GM13977 (cell line): ENCODE measurements around the gene TACC2.

Source experiments
- DNase-seq: peaks from one replicate; pipeline ENCODE4 v3.0.0; 2012; ENCODE audit warnings: low spot score
- CTCF ChIP-seq: IDR thresholded peaks from 2 replicates; pipeline ENCODE4 v1.5.1; 2012; ENCODE audit warnings: mild to moderate bottlenecking, control low read depth; ENCODE audit not compliant: insufficient read depth; ENCODE audit errors: extremely low read depth, missing control alignments
- in situ Hi-C: fragments of 300-500 bp; cut with MboI; formaldehyde crosslinking; loops from one replicate; pipeline ENCODE4 v1.12.0; 2022; ENCODE audit warnings: low sequenced_read_pairs, low pct_unique_long_range_greater_than_20kb, mixed read lengths, inconsistent platforms; ENCODE audit not compliant: unreplicated experiment

Gene TACC2

GRCh38 chr10:122029499-122030199, 40.7 kb downstream of the TACC2 start:
- in situ Hi-C loops = no loop called here
- no peak for TF ChIP-seq CTCF
- no peak for DNase-seq

- DNase-seq = no peak
- no peak for TF ChIP-seq CTCF
- in situ Hi-C loops = no loop called here
Observed at GRCh38 chr10:122030200-122030552, 41.2 kb downstream of the TACC2 start.

GRCh38 chr10:122033224-122033926, 44.4 kb downstream of the TACC2 start:
- in situ Hi-C loops = no loop called here
- DNase-seq = no peak
- no peak for TF ChIP-seq CTCF

GRCh38 chr10:122034149-122034756, 45.3 kb downstream of the TACC2 start:
- TF ChIP-seq CTCF = no peak
- no peak for DNase-seq
- in situ Hi-C loops = no loop called here

- DNase-seq = no peak
- in situ Hi-C loops = no loop called here
- no peak for TF ChIP-seq CTCF
Observed at GRCh38 chr10:122040786-122041185, 51.8 kb downstream of the TACC2 start.

GRCh38 chr10:122042836-122043235, 53.9 kb downstream of the TACC2 start:
- in situ Hi-C loops = no loop called here
- no peak for TF ChIP-seq CTCF
- DNase-seq = no peak
